ENCODE measurements around the gene SBF1. TPM values are rescaled to one million over a fixed set of nuclear protein-coding genes. Genes with fewer than 3 reads are reported as not detected.
"Not testable (repeated sequence)": the region's sequence is repeated elsewhere in the genome, so short reads cannot be mapped to it uniquely, and the experiment has no call there.

The SBF1 gene
- total RNA-seq, 2 donors from 2014 or later: 60.2 to 77.5 TPM

DNA sequence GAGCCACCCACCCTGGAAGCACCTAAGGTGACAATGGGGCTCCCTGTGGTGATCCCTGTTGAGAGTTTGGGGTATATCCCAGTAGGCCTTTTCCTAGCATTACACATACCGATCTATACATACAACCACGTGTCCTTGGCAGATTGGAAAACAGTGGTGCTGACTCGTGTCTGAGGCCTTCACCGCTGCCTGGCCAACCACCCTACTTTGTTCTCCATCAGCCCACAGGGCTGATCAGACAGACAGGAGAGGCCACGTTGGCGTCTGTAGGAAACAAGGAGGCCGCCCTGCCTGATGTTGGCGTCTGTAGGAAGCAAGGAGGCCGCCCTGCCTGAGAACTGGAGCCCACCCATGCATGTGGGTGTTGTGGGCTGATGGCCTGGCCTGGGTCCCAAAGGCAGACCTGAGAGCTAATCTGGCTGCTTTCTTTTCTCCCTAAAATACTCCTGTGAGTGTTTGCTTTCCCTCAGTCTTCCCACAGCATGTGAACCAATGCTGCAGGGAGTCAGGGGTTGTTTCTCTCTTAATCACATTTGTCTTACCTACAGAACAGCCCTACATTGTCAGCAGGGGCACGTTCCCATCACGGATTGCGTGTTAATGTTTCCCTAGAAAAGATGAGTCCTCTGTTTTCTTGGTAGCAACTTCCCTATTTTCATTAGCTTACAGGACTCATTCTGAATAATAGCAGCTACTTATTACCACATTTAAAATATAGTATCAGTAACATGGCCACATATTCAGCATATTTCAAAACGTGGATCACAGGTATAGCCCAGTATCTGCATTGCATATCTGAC lies 57.2 kb downstream of the SBF1 start:
- 78 to 90% methylated on average over 13 of the region's 13 CpGs for WGBS, 2 donors
- no peak for ATAC-seq
- peaks cover 25 to 39% of the 10 kb centered on the region in 2 donors for H3K36me3 ChIP-seq (replicated peaks in 1 of 2; ENCODE audit: insufficient read depth in 1 of 2, low read depth in 2 of 2)

DNA sequence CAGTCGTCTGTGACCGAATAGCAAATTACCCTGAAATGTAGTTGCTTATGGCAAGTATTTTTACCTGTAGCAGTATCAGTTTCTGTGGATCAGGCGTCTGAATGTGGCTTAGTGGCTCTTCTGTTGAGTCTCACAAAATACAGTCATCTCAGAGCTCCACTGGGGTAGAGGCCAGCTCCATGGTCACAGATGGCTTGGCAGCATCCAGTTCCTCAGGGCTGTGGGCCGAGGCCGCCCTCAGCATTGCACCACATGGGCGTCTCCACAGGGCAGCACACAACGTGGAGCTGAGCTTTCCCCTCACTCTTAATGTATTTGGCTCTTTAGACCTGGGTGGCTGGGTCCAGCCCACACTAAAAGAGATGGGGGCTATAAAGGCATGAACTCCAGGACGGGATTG lies 57.8 kb downstream of the SBF1 start:
- no peak overlapping the region for H3K4me3 ChIP-seq
- H3K27me3 ChIP-seq: no peaks in the 10 kb centered on the region
- TF ChIP-seq POLR2A (IDR thresholded peaks at IDR 0.05): no peak
- TF ChIP-seq, protein P1, sequence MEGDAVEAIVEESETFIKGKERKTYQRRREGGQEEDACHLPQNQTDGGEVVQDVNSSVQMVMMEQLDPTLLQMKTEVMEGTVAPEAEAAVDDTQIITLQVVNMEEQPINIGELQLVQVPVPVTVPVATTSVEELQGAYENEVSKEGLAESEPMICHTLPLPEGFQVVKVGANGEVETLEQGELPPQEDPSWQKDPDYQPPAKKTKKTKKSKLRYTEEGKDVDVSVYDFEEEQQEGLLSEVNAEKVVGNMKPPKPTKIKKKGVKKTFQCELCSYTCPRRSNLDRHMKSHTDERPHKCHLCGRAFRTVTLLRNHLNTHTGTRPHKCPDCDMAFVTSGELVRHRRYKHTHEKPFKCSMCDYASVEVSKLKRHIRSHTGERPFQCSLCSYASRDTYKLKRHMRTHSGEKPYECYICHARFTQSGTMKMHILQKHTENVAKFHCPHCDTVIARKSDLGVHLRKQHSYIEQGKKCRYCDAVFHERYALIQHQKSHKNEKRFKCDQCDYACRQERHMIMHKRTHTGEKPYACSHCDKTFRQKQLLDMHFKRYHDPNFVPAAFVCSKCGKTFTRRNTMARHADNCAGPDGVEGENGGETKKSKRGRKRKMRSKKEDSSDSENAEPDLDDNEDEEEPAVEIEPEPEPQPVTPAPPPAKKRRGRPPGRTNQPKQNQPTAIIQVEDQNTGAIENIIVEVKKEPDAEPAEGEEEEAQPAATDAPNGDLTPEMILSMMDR (IDR thresholded peaks at IDR 0.05): no peak
- WGBS, 2 donors: 86 to 95% methylated on average over 6 to 8 of the region's 8 CpGs
- ATAC-seq: no peak
- no peak for DNase-seq
- H3K36me3 ChIP-seq (replicated peaks in 1 of 2; ENCODE audit: insufficient read depth in 1 of 2, low read depth in 2 of 2): peaks cover 19 to 39% of the 10 kb centered on the region in 2 donors
- intact Hi-C loops (cut with DNase I): no loop called here
- H3K4me1 ChIP-seq: no peaks in the 10 kb centered on the region
- H3K9me3 ChIP-seq: no peaks in the 10 kb centered on the region
- H3K27ac ChIP-seq: no peak overlapping the region

More for the DNA sequence above, 57.2 kb downstream of the SBF1 start:
- TF ChIP-seq POLR2A (IDR thresholded peaks at IDR 0.05): no peak
- TF ChIP-seq, protein P1 (IDR thresholded peaks at IDR 0.05): no peak
- DNase-seq: no peak
- H3K4me1 ChIP-seq: no peaks in the 10 kb centered on the region
- intact Hi-C loops (cut with DNase I): no loop called here
- no peaks in the 10 kb centered on the region for H3K9me3 ChIP-seq
- no peaks in the 10 kb centered on the region for H3K27me3 ChIP-seq
- H3K27ac ChIP-seq: no peak overlapping the region
- no peak overlapping the region for H3K4me3 ChIP-seq

DNA sequence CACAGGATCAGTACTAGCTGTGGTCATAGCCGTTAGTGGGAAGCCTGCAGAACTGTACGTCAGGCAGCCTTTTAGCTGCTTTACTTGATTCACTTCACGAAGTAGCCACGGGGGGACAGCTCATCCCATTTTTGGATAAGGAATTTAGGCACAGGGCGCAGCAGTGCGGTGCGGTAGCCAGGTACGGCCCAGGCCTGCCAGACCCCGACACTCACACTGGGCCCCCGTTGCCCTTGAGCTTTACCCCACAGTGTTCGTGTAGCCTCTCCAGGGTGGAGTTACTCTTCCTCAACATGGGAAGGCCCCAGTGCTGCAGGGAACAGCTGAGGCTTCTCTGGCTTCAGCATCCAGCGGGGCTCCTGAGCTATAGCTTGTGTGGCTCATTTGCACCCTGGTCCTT lies 59.4 kb downstream of the SBF1 start:
- Histone ChIP-seq H3K4me1 (no peaks in the 10 kb centered on the region), H3K27me3 (no peaks in the 10 kb centered on the region), H3K36me3 (replicated peaks in 1 of 2; ENCODE audit: insufficient read depth in 1 of 2, low read depth in 2 of 2) (peaks cover 17 to 38% of the 10 kb centered on the region in 2 donors), H3K4me3 (no peak overlapping the region), H3K9me3 (no peaks in the 10 kb centered on the region), H3K27ac (no peak overlapping the region)
- no peak for ATAC-seq
- 75 to 89% methylated on average over 4 to 12 of the region's 12 CpGs for WGBS, 2 donors
- TF ChIP-seq POLR2A (IDR thresholded peaks at IDR 0.05): no peak
- TF ChIP-seq, protein P1 (IDR thresholded peaks at IDR 0.05): no peak
- intact Hi-C loops (cut with DNase I): no loop called here
- no peak for DNase-seq

DNA sequence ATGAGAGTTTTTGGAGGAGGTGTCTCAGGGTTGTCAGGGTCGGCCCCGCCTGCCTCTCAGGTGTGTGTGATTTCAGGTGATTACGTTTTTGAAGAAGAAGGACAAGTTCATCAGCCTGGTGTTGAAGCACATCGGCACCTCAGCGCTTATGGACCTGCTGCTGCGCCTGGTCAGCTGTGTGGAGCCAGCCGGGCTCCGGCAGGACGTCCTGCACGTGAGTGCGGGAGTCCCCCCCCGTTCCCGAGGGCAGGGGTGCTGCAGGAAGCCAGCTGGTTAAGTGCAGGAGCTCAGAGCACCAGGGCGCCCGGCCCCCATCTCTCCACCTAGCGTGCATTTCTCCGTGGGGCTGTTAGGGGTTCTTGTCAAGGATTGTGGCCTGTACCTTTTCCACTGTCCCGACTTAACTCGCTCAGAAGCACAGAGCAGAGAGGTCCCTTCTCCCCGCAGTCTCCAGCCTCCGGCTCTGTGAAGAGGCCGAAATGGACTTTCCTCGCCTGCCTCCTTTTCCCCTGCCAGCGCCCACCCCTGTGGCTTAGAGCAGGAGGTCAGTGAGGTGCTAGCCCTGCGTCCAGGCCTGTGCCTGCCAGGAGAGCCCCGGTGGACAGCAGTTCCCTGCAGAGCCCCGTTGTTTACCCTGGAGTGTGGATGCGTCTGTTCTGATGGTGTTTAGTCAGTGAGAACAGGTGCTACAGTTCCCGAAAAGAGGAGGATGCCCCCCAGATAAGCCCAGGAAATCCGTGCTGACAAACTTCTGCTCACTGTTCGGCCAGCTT lies 60.2 kb downstream of the SBF1 start:
- 85 to 89% methylated on average over 12 to 30 of the region's 31 CpGs for WGBS, 2 donors
- H3K27ac ChIP-seq: no peak overlapping the region
- H3K27me3 ChIP-seq: no peaks in the 10 kb centered on the region
- DNase-seq (no peak), ATAC-seq (no peak)
- no peak overlapping the region for H3K4me3 ChIP-seq
- no peaks in the 10 kb centered on the region for H3K9me3 ChIP-seq
- H3K4me1 ChIP-seq: no peaks in the 10 kb centered on the region
- H3K36me3 ChIP-seq (replicated peaks in 1 of 2; ENCODE audit: insufficient read depth in 1 of 2, low read depth in 2 of 2): peaks cover 13 to 31% of the 10 kb centered on the region in 2 donors
- TF ChIP-seq POLR2A (IDR thresholded peaks at IDR 0.05): no peak
- TF ChIP-seq, protein P1 (IDR thresholded peaks at IDR 0.05): no peak
- intact Hi-C loops (cut with DNase I): no loop called here

DNA sequence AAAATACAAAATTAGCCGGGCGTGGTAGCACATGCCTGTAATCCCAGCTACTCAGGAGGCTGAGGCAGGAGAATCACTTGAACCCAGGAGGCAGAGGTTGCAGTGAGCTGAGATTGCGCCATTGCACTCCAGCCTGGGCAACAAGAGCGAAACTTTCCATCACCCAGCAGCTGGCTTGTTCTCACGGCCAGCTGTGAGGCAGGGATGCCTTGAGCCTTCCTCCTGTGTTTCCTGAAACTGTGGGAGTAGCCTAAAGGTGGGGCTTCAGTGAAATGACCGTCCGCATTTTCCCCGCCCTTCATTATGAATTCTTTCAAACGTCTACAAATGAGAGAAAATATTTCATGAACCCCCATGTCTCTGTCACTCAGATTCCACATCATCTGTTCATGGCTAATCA lies 65.9 kb downstream of the SBF1 start:
- peaks cover 0 to 13% of the 10 kb centered on the region in 2 donors for H3K36me3 ChIP-seq (replicated peaks in 1 of 2; ENCODE audit: insufficient read depth in 1 of 2, low read depth in 2 of 2)
- peak in 3 of 4 donors; percentile 34 to 63 (median 56) for DNase-seq
- 56 to 66% methylated on average over 8 to 9 of the region's 9 CpGs for WGBS, 2 donors

More for the DNA sequence above, 65.9 kb downstream of the SBF1 start:
- peak; percentile 24 for ATAC-seq
- H3K27ac ChIP-seq; H3K9me3 ChIP-seq; intact Hi-C loops (cut with DNase I); H3K4me3 ChIP-seq; H3K4me1 ChIP-seq; H3K27me3 ChIP-seq: not testable (repeated sequence)

Measured in body of pancreas (tissue), 4 donors.